Placental pericyte (primary cell): ENCODE measurements around the gene OR10R2. TPM values are rescaled to one million over a fixed set of nuclear protein-coding genes. Genes with fewer than 3 reads are reported as not detected.

Source experiments
- total RNA-seq: library from RNA; depleted of rRNA; stranded (reverse); fragments of >200 nt; gene quantifications from 2 replicates; pipeline ENCODE4 v1.2.3, GENCODE V29; 2012

OR10R2 gene, protein sequence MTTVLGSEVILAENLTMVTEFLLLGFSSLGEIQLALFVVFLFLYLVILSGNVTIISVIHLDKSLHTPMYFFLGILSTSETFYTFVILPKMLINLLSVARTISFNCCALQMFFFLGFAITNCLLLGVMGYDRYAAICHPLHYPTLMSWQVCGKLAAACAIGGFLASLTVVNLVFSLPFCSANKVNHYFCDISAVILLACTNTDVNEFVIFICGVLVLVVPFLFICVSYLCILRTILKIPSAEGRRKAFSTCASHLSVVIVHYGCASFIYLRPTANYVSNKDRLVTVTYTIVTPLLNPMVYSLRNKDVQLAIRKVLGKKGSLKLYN
- total RNA-seq = not detected in 2 replicates

GRCh38 chr1:158471920-158472319, at the start of gene OR10R2:
Gene OR10R2, plus strand, starts transcription at chr1:158472220. Its CDS starts 106 bp downstream, at chr1:158472326.

DNA sequence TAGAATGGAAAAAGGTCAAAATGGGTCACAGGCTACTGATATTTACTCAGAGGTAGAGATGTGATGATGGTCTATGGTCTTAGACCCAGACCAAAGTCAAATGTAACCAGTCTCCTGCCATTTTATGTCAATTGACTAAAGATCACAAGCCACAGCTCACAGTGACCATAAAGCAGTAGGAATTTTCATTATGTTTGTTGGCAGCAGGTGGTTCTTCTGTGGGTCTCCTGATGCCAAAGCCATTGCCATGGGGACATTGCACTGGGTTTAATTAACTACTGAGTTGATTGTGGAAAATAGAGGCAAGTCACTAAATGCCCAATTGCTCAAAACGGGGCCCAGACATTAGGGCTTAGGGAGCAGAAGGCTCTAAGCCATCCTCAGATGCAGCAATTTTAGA, 45.9 kb upstream of the OR10R2 start, which contains the start of gene OR10K2:
OR10K2 (minus strand) TSS at position 101 of the 400 bp plus-strand sequence. CDS start 5,371 bp downstream, outside the sequence.

DNA sequence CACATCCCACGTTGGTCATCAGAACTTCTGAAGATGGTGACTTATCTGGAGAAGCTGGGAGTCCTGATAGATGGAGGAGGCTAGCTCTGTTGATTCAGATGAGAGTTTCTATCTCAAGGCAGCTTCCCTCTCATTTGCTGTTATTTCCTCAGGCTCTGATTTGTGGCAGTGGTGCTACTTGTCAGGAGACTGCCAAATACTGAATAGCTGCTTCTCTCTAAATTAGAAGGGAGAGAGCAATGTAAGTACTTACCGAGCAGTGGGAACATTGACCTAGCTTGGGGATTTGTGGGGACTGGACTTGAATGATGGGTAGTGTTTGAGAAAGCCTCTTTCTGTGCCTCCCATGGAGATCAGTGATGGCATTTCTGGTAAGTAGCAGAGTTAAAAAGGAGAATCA, 10.5 kb upstream of the OR10R2 start, which contains the start of gene OR10K1:
OR10K1 (plus strand) TSS at position 301 of the 400 bp plus-strand sequence. CDS start 3,728 bp downstream, outside the sequence.

Other genes starting within 250 kb of the OR10R2 start
- not detected in 2 replicates for gene CD1A, start 217.8 kb upstream of the OR10R2 start, total RNA-seq
- gene CD1C, start 182.3 kb upstream of the OR10R2 start, total RNA-seq = not detected in 2 replicates
- not detected in 2 replicates for gene CD1B, start 140.7 kb upstream of the OR10R2 start, total RNA-seq
- not detected in 2 replicates for gene CD1E, start 118.3 kb upstream of the OR10R2 start, total RNA-seq
- gene OR10T2, start 72.8 kb upstream of the OR10R2 start, total RNA-seq = not detected in 2 replicates
- not detected in 2 replicates for gene OR10K2, start 46.0 kb upstream of the OR10R2 start, total RNA-seq
- not detected in 2 replicates for gene OR10K1, start 10.4 kb upstream of the OR10R2 start, total RNA-seq
- not detected in 2 replicates for gene OR6Y1, start 82.2 kb downstream of the OR10R2 start, total RNA-seq
- gene OR6P1, start 98.4 kb downstream of the OR10R2 start, total RNA-seq = not detected in 2 replicates
- not detected in 2 replicates for gene OR10X1, start 107.7 kb downstream of the OR10R2 start, total RNA-seq
- not detected in 2 replicates for gene OR10Z1, start 133.0 kb downstream of the OR10R2 start, total RNA-seq
- gene SPTA1, start 214.5 kb downstream of the OR10R2 start, total RNA-seq = not detected in 2 replicates
- gene OR6K2, start 228.4 kb downstream of the OR10R2 start, total RNA-seq = not detected in 2 replicates
- gene OR6K3, start 248.5 kb downstream of the OR10R2 start, total RNA-seq = not detected in 2 replicates